Heart right ventricle (tissue), 16 donors: ENCODE results near the gene IRF2BPL. TPM values are rescaled to one million over a fixed set of nuclear protein-coding genes. Genes with fewer than 3 reads are reported as not detected.

Source experiments
- ATAC-seq, 8 donors: fragments of 200-7000 bp; cut with Tn5 transposase; one replicate each; pipeline ENCODE4 v1.9.1; 2020; ENCODE audit warnings: mild to moderate bottlenecking in 8 of 8, moderate library complexity in 8 of 8, moderate number of reproducible peaks in 1 of 8
- DNase-seq, 2 donors: peaks; one replicate each; pipeline ENCODE4 v3.0.0-alpha.2; 2020
- H3K27ac ChIP-seq, 10 donors: fragments of 200-600 bp; sonication (generic) in 2 of 10; one replicate each; pipeline versions ENCODE4 v1.5.0 to v1.8.0; 2020 to 2022; ENCODE audit warnings: mild to moderate bottlenecking in 3 of 10
- H3K27me3 ChIP-seq, 7 donors: fragments of 200-600 bp; one replicate each; pipeline ENCODE4 v1.8.0; 2021 to 2022; ENCODE audit warnings: mild to moderate bottlenecking in 2 of 7
- H3K36me3 ChIP-seq, 9 donors: fragments of 200-600 bp; sonication (generic) in 1 of 9; one replicate each; pipeline versions ENCODE4 v1.5.0 to v1.8.0; 2020 to 2022; ENCODE audit warnings: mild to moderate bottlenecking in 2 of 9
- H3K4me1 ChIP-seq, 9 donors: fragments of 200-600 bp; sonication (generic) in 1 of 9; one replicate each; pipeline versions ENCODE4 v1.5.0 to v1.8.0; 2020 to 2022; ENCODE audit warnings: mild to moderate bottlenecking in 4 of 9
- H3K4me3 ChIP-seq, 10 donors: fragments of 200-600 bp; sonication (generic) in 2 of 10; one replicate each; pipeline versions ENCODE4 v1.5.0 to v1.8.0; 2020 to 2022; ENCODE audit warnings: mild to moderate bottlenecking in 7 of 10, moderate library complexity in 2 of 10
- H3K9me3 ChIP-seq, 11 donors: fragments of 200-600 bp in 10 of 11; sonication (generic) in 2 of 11; one replicate each; pipeline versions ENCODE4 v1.5.0 to v1.8.0; 2013 to 2022; ENCODE audit warnings: mild to moderate bottlenecking in 2 of 11, control low read depth in 1 of 11, moderate library complexity in 1 of 11
- WGBS, 2 donors: extraction: QIAGEN DNeasy Blood & Tissue Kit; methylation state at CpG; one replicate each; pipeline ENCODE4 v1.1.7; 2013; ENCODE audit warnings: inconsistent platforms in 1 of 2; 5-methylcytosine and 5-hydroxymethylcytosine counted together
- intact Hi-C, 10 donors: fragments of 100-400 bp; cut with DNase I; formaldehyde crosslinking; loops; one replicate each; pipeline versions ENCODE4 v1.11.1 to v1.14.2; 2022
- polyA plus RNA-seq, 2 donors: library from polyadenylated mRNA; stranded (reverse); fragments of 200-250 nt; gene quantifications; one replicate each; pipeline ENCODE4 v1.2.3, GENCODE V29; 2013
- total RNA-seq, 10 donors: library from RNA; stranded (reverse); fragmentation: NEBNext Ultra II Directional in 3 of 10; extraction: Animal tissue kit (Norgen Biotek cat#: 25700) in 3 of 10; gene quantifications; one replicate each; pipeline versions ENCODE4 v1.2.1 to v1.2.4, GENCODE V29; 2021 to 2023
- TF ChIP-seq, protein P1 (sequence below), 9 donors: fragments of 200-600 bp; sonication (generic) in 2 of 9; IDR thresholded peaks; one replicate each; pipeline versions ENCODE4 v1.5.0 to v1.8.0; 2021 to 2022; ENCODE audit warnings: antibody characterized with exemption in 9 of 9, mild to moderate bottlenecking in 5 of 9, moderate library complexity in 1 of 9
- donor health status: Arrhythmogenic right ventricular cardiomyopathy.
- donor health status: ischemic (EF 13 %, LVEDD 7.1; RV severe dilation, severe dysfunction).
- donor health status: healthy with polysubstance abuse.
- donor health status: DM: no; HTN: yes; CAD: no.
- donor health status: DM: no; HTN: no; CAD: no.
- donor health status: ischemic (EF 25% LVEDD 6.9; RV normal size, moderate dysfunction).
- donor health status: ischemic (EF 25% LVEDD 5.7; RV mildly dilated, moderate dysfunction).
- donor health status: healthy.
- donor health status: DM: yes; HTN: yes; CAD: no.
- donor health status: Ischemic cardiomyopathy.
- donor health status: ischemic (EF 35%, LVEDD 5.7; RV mildly dilated, moderate dysfunction).
- donor health status: nonischemic (EF 11% LVEDD 7.7; RV severe dilation, severe dysfunction).
- donor health status: DM: yes; HTN: yes; CAD: no.
- donor health status: PGD.
- donor health status: ischemic (EF 29% LVEDD 5.4; RV normal size, mild dysfunction).
- donor health status: nonischemic (EF 23%, LVEDD 6.1; RV moderate dilation, normal function).

Gene IRF2BPL
- total and polyA plus RNA-seq, 12 donors = 6.6 to 66.6 (median 34.7) TPM

GRCh38 chr14:77005559-77005958, 22.9 kb downstream of the IRF2BPL start:
- Histone ChIP-seq H3K36me3 (no peaks in the 10 kb centered on the region), H3K4me1 (peaks cover 0 to 25% (median 17%) of the 10 kb centered on the region in 9 donors), H3K27ac (no peak overlapping the region), H3K27me3 (no peaks in the 10 kb centered on the region), H3K4me3 (no peak overlapping the region), H3K9me3 (no peaks in the 10 kb centered on the region)
- TF ChIP-seq, protein P1, sequence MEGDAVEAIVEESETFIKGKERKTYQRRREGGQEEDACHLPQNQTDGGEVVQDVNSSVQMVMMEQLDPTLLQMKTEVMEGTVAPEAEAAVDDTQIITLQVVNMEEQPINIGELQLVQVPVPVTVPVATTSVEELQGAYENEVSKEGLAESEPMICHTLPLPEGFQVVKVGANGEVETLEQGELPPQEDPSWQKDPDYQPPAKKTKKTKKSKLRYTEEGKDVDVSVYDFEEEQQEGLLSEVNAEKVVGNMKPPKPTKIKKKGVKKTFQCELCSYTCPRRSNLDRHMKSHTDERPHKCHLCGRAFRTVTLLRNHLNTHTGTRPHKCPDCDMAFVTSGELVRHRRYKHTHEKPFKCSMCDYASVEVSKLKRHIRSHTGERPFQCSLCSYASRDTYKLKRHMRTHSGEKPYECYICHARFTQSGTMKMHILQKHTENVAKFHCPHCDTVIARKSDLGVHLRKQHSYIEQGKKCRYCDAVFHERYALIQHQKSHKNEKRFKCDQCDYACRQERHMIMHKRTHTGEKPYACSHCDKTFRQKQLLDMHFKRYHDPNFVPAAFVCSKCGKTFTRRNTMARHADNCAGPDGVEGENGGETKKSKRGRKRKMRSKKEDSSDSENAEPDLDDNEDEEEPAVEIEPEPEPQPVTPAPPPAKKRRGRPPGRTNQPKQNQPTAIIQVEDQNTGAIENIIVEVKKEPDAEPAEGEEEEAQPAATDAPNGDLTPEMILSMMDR (IDR thresholded peaks at IDR 0.05) = no peak
- ATAC-seq = no peak
- intact Hi-C loops = no loop called here
- DNase-seq = no peak
- WGBS, 2 donors = 93 to 98% methylated on average over 3 of the region's 3 CpGs

GRCh38 chr14:77004711-77005460, 23.6 kb downstream of the IRF2BPL start:
- 70 to 71% methylated on average over 9 of the region's 9 CpGs for WGBS, 2 donors
- Histone ChIP-seq H3K4me3 (no peak overlapping the region), H3K4me1 (peaks cover 0 to 32% (median 24%) of the 10 kb centered on the region in 9 donors), H3K27ac (no peak overlapping the region), H3K36me3 (no peaks in the 10 kb centered on the region), H3K9me3 (no peaks in the 10 kb centered on the region), H3K27me3 (no peaks in the 10 kb centered on the region)
- TF ChIP-seq, protein P1 (IDR thresholded peaks at IDR 0.05) = no peak
- DNase-seq (no peak), ATAC-seq (no peak)
- intact Hi-C loops = loop anchor here in 1 of 10 donors (5.0 kb wide), 1 partner anchor 43 kb away; no protein-coding TSS in a partner anchor

- no peak for ATAC-seq
- Histone ChIP-seq H3K27me3 (no peaks in the 10 kb centered on the region), H3K4me1 (peaks cover 0 to 32% (median 24%) of the 10 kb centered on the region in 9 donors), H3K36me3 (no peaks in the 10 kb centered on the region), H3K4me3 (no peak overlapping the region), H3K27ac (no peak overlapping the region), H3K9me3 (no peaks in the 10 kb centered on the region)
- DNase-seq = no peak
- TF ChIP-seq, protein P1 (IDR thresholded peaks at IDR 0.05) = no peak
- WGBS, 2 donors = 79 to 87% methylated on average over 5 of the region's 5 CpGs
- intact Hi-C loops = loop anchor here in 1 of 10 donors (5.0 kb wide), 1 partner anchor 42 kb away; no protein-coding TSS in a partner anchor
Observed at GRCh38 chr14:77003960-77004710, 24.4 kb downstream of the IRF2BPL start.

GRCh38 chr14:77002889-77003288, 25.6 kb downstream of the IRF2BPL start:
- Histone ChIP-seq H3K4me3 (no peak overlapping the region), H3K4me1 (peaks cover 0 to 20% (median 16%) of the 10 kb centered on the region in 9 donors), H3K36me3 (no peaks in the 10 kb centered on the region), H3K27me3 (no peaks in the 10 kb centered on the region), H3K27ac (no peak overlapping the region), H3K9me3 (no peaks in the 10 kb centered on the region)
- ATAC-seq = no peak
- TF ChIP-seq, protein P1 (IDR thresholded peaks at IDR 0.05) = no peak
- intact Hi-C loops = loop anchor here in 1 of 10 donors (5.0 kb wide), 1 partner anchor 41 kb away; no protein-coding TSS in a partner anchor
- WGBS, 2 donors = 76 to 89% methylated on average over 6 of the region's 6 CpGs
- no peak for DNase-seq
